Testis (tissue), 2 donors: ENCODE results near the gene TGFBR2.

ENCODE experiments used
- POLR2A ChIP-seq: fragments of 450-650 bp; IDR thresholded peaks from one replicate; pipeline ENCODE4 v1.6.1; 2017; ENCODE audit warnings: antibody characterized with exemption, mild to moderate bottlenecking, moderate library complexity
- TF ChIP-seq, protein P1 (sequence below), 3 experiments: fragments of 450-650 bp in 2 of 3; fragments of 200-600 bp in 1 of 3; sonication (generic) in 1 of 3; IDR thresholded peaks; one replicate each; pipeline ENCODE4 v1.5.1; 2016 to 2019; ENCODE audit warnings: antibody characterized with exemption in 3 of 3, mild to moderate bottlenecking in 2 of 3, moderate library complexity in 1 of 3

DNA sequence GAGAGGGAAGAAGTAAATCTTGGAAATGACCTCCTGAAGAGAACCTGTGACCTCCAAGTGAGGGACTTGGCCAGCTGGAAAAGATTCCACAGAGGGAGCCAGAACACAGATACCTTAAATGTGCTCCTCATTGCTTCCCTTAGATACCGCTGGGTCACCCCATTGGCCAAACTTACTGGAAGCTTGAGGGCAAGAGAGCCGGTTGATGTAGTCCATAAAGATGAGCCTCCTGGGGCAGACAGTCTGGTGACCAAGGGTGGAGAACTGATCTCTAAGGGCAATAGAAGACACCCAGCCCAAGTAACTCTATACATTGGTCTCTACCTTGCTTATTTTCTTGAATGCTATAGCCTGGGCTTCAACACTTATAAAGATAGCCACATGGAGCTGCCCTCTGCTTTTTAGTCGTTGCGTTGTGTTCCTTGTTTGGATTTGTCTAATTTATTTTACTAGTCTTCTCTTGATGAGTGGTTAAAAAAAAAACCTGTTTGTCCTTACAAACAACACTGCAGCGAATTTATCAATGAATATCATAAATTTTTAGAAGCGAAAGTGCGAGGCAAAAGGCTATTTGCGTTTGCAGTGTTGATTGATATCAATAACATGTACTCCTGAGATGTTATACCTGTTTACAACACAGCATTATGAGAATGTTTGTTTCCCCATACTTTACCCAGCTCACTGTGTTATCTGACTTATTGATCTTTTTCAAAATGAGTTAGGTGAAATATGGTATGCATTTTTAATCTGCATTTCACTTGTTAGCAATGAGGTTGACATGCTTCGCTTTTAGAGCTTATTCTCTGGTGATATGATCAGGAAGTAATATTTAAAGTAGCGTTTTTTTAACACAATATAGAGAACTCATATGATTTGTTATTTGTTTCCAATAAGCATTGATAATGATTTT lies 31.2 kb downstream of the TGFBR2 start:
- TF ChIP-seq, protein P1, sequence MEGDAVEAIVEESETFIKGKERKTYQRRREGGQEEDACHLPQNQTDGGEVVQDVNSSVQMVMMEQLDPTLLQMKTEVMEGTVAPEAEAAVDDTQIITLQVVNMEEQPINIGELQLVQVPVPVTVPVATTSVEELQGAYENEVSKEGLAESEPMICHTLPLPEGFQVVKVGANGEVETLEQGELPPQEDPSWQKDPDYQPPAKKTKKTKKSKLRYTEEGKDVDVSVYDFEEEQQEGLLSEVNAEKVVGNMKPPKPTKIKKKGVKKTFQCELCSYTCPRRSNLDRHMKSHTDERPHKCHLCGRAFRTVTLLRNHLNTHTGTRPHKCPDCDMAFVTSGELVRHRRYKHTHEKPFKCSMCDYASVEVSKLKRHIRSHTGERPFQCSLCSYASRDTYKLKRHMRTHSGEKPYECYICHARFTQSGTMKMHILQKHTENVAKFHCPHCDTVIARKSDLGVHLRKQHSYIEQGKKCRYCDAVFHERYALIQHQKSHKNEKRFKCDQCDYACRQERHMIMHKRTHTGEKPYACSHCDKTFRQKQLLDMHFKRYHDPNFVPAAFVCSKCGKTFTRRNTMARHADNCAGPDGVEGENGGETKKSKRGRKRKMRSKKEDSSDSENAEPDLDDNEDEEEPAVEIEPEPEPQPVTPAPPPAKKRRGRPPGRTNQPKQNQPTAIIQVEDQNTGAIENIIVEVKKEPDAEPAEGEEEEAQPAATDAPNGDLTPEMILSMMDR (IDR thresholded peaks at IDR 0.05) = no peak
- no peak for TF ChIP-seq POLR2A
